Activated CD4-positive, CD25-positive, alpha-beta regulatory T cell (primary cell): Measurements from ENCODE around the gene COX10.

Source experiments
- DNase-seq, 4 experiments: peaks; one replicate each; lab custom pipeline; 2025; lab: John Stamatoyannopoulos, UW

Gene COX10

DNA sequence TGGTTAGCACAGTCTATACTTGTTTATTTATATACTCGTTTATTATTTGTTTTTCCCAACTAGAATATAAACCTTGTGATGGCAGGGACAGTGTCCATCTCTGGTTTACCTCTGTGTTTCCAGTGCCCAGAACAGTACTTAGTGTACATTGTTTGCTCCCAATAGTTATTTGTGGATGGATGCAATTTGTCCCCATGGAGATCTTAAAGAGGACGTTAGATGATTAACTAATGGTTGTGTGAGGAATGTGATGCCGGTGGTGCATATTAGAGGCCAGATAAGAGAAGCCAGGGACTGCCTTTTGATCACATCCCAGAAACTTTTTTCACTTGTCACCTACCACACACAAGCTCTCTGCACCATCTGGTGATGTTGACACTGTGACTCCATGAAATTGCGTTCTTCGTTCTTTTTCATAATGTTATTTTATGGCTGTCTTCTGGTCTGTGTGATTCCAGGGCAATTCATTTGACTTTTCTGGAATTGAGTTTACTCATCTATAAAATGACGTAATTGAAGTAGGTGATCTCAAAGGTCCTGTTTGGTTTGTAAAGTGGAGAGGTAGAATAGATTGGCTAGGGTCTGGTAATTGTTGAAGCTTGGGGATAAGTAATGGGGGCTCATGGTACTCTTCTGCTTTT, 1.2 kb downstream of the COX10 start:
- no peak for DNase-seq

DNA sequence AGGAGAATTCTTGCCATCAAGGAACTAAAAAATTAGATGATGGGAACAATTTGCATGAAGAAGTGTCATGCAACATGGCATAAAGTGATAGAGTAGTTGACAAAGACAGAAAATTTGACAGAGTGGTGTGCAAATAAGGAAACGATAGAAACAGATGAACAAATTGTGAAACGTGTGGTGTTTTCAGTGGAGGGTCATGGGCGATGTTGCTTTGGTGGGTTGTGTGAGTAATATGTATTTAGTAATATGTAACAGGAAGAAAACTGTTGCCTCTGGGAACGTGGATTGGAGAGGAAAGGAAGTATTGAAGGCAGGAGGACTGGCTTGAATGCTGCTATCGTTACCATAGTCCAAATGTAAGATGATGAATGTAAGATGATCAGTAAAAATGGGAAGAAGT, 3.6 kb downstream of the COX10 start:
- no peak for DNase-seq

DNA sequence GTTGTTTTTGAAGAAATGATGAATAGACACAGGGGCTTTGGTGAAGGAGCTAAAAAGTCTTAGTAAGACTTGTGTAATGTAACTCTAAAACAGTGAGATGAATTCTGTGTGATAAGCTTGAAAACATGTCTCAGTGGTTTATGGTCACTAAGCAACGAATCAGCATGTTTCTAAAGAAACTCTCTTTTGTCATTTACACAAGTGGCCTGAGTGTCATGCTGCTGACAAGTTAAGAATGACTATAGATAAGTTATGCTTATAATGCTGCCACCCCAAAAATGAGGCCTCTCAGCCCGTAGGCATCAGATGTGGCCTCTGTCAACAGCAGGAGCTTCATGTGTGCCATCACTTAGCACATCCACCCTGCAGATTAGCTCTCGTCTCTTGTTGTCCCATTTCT, 8.7 kb downstream of the COX10 start:
- DNase-seq = no peak

DNA sequence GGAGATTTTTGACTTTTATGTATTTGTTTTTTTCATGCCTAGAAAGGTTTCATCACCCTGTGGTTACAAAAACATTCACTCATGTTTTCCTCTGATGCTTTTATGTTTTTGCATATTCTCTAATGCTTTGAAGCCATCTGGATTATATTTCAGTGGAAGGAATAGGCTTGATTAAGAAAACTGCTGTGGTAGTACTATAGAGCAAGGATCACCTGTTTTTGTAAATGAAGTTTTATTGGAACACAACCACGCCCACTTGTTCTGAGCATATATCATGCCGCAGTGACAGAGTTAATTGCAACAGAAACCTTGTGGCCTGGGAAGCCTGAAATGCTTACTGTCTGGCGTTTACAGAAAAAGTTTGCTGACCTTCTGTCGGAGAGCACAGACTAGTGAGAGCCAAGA, 11.5 kb downstream of the COX10 start:
- no peak for DNase-seq

DNA sequence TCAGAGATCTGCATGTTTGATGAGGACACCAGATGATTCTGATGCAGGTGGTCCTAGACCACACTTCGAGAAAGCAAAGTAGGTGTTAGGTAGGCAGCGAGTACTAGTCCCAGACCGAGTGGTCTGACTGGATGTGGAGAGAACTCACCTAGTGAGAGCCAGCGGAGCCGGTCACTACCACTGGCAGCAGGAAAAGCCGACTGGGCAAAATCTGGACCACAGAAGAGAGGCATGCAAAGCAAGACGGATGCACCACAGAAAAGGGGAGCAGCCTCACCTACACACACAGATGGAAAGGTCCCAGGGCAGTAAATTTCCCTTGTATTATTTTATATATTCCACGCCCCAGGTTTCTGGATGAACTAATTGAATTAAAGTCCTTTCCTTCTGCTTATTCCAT, 13.5 kb downstream of the COX10 start:
- DNase-seq = no peak

DNA sequence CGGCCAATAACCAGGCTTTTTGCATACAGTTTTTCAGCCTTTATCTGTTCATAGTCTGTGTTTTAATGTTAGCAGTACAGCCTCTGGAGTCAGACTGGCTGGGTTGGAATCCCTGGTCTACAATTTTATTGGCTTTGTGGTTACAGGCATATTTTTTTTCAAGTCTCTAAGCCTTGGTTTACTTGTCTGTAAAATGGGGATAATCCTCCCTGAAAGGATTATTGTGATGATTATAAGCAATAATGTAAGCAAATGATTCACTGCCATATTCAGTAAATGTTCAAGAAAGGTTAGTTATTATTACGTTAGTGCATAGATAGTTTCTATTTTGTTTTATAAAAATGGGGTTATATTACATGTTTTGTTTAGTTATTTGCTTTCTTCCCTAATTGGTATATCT, 15.7 kb downstream of the COX10 start:
- no peak for DNase-seq

DNA sequence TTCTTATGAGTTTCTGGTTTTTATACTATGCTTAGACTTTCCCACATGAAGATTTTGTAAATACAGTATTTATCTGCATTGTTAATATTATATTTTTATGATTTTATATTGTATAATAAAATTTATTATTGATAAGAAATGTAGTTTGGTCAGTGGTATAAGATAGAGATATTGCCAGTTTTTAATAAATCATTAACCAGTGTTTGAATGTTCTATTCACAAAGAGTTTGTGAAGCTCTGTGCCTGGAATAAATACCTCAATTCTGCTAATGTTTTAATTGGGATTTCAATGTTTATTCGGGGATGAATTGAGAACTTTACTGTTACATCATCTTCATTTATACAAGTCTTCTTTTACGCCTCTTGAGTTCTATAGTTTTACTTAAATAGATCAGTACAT, 16.9 kb downstream of the COX10 start:
- no peak for DNase-seq

DNA sequence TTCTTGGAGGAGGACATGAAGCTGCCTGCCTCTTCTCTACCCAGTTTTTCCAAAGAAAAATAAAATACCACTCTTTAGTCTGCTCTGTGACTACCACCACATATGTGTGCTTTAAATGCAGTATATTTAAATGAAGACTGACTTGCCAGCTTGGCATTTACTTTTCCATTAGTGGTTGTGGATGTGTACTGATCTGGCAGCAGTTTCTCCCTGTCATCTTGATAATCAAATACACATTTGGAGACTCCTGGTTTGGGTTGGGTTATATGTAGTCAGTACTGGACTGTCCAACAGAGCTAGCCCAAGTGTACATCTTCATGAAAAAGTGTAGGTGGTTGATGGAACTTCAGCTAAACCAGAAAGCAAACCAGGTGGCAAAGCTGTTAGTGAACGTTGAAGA, 19.9 kb downstream of the COX10 start:
- no peak for DNase-seq

DNA sequence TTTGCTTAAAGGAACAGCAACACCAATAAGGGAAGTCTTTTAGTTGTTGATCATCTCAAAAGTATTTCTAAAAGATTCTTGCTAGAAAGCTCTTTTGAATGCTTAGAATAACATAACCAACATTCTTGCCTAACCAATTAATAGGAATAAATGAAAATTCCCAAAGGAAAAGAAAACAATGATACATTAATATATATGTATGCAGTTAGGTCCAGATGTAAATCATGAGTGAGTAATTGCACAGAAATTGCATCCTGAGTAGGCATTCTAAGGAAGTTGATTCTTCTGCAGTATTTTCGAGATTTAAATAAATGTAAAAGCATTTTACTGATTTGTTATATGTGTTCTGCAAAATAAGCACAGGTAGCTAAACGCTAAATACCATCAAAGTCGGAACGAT, 22.1 kb downstream of the COX10 start:
- no peak for DNase-seq

DNA sequence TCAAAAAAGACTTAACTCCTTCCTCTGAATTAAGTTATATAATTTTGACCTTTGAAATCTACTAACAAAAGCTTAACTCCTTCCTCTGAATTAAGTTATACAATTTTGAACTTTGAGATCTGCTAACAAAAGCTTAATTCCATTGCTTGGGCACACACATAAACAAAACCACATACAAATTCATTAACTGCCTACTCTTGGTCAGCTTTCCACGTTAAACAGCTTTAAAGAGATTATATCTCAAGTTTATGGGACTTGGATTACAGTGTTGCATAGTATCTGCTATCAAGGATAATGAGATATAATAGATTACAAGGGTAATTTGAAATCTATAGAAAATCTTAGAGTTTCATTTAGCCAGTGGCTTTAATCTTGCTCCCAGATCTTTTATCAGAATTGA, 23.5 kb downstream of the COX10 start:
- DNase-seq = no peak

DNA sequence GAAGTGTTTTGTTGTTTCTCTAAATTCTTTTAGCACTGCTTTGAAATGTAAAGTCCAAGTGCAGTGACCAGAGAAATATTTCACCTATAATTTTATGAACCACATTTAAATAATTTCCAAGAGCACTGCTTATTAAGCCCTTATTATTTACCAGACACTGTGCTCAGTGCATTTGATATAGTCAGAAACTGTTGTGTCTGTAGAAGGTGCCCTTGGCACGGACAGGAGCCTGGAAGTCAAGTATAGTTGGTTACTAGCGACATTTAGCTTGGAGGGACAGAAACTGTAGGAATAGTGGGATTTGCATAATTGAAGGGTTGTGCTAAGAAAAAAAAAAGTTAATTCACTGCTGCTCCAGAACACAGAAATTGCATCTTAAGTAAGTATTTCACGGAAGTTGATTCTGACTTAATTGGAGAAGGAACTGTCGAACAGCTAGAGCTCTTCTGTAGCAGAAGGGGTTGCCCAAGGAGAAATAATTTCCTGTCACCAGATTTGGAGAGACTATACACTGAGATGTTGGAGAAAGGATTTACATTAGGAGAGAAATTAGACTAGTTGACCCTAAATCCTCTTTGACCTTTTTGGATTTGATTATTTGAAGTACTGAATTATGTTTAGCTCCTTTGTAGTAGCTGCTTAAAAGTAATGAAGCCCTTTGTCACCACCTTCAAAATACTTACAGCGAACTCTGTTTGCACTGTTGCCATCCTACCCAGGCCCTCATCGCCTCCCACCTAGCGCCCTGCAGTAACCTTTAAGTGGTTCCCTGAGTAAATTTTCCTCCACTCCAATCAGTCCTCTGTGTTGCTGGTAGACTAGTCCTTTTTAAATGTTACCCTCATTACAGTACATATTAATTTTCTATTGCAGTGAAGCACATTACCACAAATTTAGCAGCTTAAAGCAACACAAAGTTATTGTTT, 25.6 kb downstream of the COX10 start:
- DNase-seq = no peak

DNA sequence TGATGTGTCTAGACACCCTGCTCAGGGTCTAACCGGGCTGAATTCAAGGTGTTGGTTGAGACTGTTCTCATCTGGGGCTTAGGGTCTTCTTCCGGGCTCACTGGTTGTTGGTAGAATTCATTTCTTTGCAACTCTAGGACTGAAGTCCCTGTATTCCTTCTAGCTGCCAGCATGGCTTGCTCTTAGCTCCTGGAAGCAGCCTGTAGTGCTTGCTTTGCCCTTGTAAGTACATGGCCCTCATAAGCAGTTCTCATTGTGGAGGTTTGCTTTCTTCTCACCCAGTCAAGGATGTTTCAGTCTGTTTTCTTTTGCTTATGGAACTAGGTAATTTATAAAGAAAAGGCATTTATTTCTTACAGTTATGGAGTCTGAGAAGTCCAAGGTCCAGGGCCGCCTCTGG, 26.3 kb downstream of the COX10 start:
- DNase-seq = no peak

DNA sequence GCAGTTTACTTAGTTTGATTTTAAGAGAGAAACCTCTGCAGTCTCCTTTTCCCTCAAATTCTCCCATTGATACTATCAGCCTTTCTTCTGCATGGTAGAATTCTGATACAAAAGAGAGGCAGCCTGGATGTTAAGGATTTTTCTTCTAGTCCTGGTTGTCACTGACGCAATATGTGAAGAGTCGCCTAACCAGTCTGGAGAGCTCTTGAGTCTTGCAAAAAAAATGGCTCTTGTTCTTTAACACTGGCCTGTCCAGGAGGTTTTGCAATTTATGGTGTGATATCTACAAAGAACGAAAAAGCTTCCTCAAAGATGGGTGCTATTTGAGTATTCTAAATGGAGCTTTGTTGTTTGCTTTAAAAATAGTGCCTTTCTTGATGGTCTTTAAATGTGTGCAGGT, 28.9 kb downstream of the COX10 start:
- DNase-seq = no peak

DNA sequence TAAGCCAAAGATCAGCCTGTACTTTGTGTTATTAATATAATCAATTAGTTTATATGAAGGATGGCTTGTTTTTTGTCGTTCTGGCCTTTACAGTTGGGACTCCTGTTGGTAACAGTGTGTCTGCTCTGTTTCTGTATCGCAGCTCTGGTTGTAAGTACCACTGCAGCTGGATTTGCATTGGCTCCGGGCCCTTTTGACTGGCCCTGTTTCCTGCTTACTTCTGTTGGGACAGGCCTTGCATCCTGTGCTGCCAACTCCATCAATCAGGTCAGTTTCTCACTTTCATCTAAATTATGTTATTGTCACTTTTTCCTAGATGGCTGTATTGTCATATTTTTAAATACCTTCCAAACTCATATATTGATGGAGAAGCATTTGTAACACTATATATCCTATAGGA, 32.7 kb downstream of the COX10 start:
- no peak for DNase-seq

DNA sequence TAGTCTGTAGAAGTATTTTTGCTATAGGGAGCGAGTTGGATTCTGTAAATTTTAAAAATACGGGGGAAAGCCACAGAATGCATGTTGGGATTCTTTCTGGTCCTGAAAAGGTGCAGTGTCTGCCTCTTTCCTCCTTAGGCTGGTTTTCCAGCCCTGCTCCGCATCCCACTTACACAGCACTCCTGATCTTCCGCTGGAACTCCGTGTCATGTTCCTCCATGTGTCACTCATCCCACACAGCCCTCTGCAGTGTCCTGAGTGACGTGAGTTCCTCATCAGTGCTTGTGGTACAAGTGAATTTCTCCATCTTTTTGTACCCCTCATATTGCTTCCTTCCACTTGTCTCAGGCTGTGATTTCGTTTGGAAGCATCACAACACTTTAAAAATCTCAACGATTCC, 34.5 kb downstream of the COX10 start:
- DNase-seq = no peak

DNA sequence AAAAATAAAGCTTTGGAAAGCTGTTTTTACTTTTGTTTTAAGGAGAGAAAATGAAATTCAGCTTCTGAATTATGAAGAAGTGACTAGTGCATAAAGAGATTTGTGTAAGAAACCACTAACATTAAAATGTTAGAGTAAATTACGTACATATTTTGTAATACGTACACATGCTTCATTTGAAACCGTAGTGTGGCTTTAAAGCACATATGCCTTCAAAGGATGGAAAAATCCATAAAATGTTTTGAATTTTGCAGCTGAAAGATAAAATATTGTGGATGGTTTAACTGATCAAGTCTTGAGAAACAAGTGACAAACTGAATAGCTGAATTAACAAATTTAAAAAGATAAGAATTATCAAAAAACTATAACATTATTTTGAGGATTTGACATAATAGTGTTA, 35.4 kb downstream of the COX10 start:
- no peak for DNase-seq

DNA sequence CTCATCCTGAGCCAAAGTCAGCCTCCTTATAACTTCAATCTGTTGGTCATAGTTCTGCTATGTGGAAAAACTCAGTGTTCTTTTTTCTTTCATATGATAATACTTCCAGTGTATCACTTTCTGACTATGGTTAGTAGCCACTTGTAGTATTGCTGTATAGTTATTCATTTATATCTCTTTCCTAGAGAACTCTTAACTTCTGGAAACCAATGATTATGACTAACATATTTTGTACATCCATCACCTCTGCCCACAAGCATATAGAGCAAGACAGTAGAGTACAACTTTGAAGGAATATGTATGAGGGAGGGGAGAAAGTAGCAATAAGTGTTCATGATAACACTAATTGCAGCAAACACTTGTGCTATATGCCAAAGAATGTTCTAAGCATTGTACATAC, 38.6 kb downstream of the COX10 start:
- no peak for DNase-seq

DNA sequence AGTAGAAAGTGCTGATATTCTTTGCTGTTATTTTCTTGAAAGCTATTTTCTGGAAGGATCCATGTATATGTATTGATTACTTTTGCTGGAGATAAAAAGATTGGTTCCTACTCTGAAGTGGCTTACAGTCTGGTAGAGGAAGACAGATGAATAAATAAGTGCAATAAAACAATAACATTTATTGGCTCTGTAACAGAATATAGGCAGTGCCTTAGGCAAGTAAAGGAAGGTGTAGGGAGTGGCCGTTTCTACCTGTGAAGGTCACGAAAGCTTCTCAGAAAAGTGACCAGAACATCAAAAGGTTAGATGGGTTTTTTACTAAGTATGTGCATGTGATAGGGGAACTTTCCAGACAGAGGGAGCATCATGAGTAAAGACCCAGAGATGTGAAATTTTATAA, 43.1 kb downstream of the COX10 start:
- no peak for DNase-seq

DNA sequence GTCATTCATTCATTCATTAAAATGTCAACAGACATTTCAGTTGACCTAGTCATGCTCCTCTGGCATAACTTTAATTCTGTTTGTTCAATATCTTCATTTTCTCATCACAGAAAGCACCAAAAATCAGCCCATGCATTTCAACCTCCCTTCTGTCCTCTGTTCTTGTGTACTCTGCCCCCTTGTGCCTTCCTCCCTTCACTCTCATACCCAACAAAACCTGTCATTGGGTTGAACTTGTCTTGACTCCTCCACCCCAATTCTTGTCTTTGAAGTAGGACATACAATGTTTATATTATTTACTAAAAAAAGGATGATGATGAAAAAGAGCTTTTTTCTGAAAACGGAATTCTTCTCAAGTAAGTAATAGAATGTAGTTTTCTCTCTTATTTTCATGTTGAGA, 43.8 kb downstream of the COX10 start:
- no peak for DNase-seq

DNA sequence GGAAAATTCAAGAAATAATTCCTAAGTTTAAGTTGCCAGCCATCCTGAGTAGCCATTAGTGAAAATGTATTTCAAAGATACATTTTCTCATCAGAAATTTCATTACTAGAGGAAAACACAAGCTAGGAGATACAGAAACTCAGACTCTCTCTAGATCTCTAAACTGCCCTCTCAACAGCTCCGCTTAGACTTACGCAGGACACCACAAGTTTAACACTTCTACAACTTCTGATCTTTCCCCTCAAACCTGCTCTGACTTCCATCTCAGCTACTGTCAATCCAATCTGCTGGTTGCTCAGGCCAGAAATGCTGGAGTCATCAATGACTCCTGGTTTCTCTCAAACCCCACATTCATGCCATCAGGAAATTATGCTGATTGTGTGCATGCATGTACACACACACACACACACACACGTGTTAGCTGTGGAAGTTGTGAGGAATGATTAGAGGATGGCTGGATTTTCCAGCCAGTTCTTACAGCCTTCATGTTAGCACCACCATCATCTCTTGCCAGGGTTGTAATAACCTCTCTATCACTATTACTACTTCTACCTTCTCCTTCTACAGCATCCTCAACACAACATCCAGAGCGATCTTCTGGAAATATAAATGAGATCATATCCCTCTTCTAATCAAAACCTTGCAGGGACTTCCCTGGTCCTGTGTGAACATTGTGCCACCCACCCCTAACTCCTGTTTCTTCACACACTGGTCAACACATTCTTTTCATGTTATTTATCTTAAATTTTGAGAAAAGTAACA, 47.1 kb downstream of the COX10 start:
- no peak for DNase-seq

DNA sequence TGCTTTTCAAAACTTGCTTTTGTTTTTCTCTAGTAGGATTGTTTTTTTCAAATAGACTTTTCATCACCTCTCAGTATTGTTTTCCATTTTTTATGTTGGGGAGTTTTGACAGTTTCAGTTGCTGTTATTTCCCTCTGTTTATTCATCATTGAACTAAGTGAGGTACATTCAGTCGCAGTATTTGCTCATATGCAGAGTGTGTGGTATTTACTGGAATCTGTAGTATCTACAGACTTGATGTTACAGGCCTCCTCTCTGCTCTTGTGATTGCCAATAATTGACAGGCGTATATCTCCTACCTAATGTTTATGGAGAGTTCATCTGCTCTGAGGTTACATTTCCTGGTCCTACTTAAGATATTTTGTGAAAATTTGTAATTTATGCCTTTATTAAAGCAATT, 49.6 kb downstream of the COX10 start:
- DNase-seq = no peak

DNA sequence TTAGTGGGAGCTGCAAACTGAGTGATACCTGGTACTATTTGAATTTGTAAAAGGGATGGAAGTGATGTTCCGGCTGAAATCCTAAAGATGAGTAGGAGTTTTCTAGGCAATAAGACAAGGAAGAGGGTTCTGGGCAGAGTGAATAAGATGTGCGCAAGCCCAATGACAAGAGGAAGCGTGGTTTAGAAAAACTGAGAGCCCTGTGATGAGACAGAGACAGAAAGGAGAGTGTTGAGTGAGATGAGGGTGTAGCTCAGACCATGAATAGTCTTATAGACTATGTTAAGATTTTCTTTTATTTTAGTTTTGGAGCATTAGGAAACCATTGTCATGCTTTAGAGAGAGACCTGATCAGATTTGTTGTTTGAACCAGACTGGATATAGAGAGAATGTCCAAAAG, 50.2 kb downstream of the COX10 start:
- no peak for DNase-seq

DNA sequence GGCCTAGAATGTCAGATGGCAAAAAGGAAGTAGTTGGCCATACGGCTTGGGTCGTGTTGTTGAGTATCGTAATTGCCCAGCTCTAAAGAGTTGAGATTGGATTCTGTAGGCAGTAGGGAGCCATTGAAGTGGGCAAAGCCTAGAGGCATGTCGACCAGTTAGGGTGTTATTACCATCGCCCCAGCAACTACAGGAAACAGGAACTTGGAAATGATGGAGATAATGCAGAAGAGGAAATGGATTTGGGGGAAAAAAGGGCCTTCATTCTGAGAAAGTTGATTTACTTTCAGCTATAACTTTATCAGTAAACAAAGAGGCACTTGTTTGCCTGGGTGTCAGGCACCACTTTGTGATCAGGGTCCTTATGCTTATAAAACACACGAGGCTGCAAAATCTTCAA, 52.6 kb downstream of the COX10 start:
- DNase-seq = no peak
